Natural killer cell (primary cell): Measurements from ENCODE around the gene INS. TPM values are rescaled to one million over a fixed set of nuclear protein-coding genes. Genes with fewer than 3 reads are reported as not detected.

Experiments
- ATAC-seq, 3 donors: fragments of 150-1000 bp in 2 of 3; fragments of 200-7000 bp in 1 of 3; cut with Tn5 transposase; 1 replicate in 1 of 3; 2 replicates in 2 of 3; pipeline ENCODE4 v1.10.0; 2021; ENCODE audit warnings: mild to moderate bottlenecking in 2 of 3, moderate library complexity in 2 of 3
- DNase-seq, 2 donors: peaks; one replicate each; pipeline versions ENCODE4 v3.0.0 to v3.0.0-alpha.2; 2013 to 2021; ENCODE audit warnings: mixed read lengths in 1 of 2
- H3K27ac ChIP-seq: one replicate; pipeline ENCODE4 v1.5.1; 2013; ENCODE audit warnings: mild to moderate bottlenecking, low read length
- H3K27me3 ChIP-seq: one replicate; pipeline ENCODE4 v1.6.1; 2013; ENCODE audit warnings: low read length; ENCODE audit not compliant: control insufficient read depth, insufficient read depth
- H3K36me3 ChIP-seq: one replicate; pipeline ENCODE4 v1.6.1; 2013; ENCODE audit warnings: low read length; ENCODE audit not compliant: control insufficient read depth, insufficient read depth
- H3K4me1 ChIP-seq: one replicate; pipeline ENCODE4 v1.6.1; 2013; ENCODE audit warnings: low read length; ENCODE audit not compliant: control insufficient read depth, insufficient read depth
- H3K4me3 ChIP-seq: one replicate; pipeline ENCODE4 v1.5.1; 2013; ENCODE audit warnings: low read length
- H3K9me3 ChIP-seq: one replicate; pipeline ENCODE4 v1.6.1; 2013; ENCODE audit warnings: low read length; ENCODE audit not compliant: control insufficient read depth, insufficient read depth
- H3K27ac Mint-ChIP-seq, 2 donors: one replicate each; pipeline ENCODE4 v1.8.0; 2022; ENCODE audit warnings: mild to moderate bottlenecking in 2 of 2, mixed read lengths in 2 of 2, moderate library complexity in 1 of 2
- H3K27me3 Mint-ChIP-seq, 2 donors: one replicate each; pipeline ENCODE4 v1.8.0; 2022; ENCODE audit warnings: low read depth in 2 of 2, mixed read lengths in 2 of 2
- H3K36me3 Mint-ChIP-seq: one replicate; pipeline ENCODE4 v1.8.0; 2022; ENCODE audit warnings: mixed read lengths
- H3K4me1 Mint-ChIP-seq, 2 donors: one replicate each; pipeline ENCODE4 v1.8.0; 2022; ENCODE audit warnings: mixed read lengths in 2 of 2
- H3K4me3 Mint-ChIP-seq: one replicate; pipeline ENCODE4 v1.8.0; 2022; ENCODE audit warnings: mild to moderate bottlenecking, moderate library complexity, mixed read lengths
- H3K9me3 Mint-ChIP-seq, 2 donors: one replicate each; pipeline ENCODE4 v1.8.0; 2022; ENCODE audit warnings: mixed read lengths in 2 of 2
- WGBS: methylation state at CpG from one replicate; pipeline ENCODE4 v1.1.7; 2013; ENCODE audit warnings: missing lambda C conversion rate; ENCODE audit not compliant: insufficient coverage; 5-methylcytosine and 5-hydroxymethylcytosine counted together
- intact Hi-C: fragments of 100-400 bp; cut with micrococcal nuclease; formaldehyde crosslinking; loops from one replicate; pipeline ENCODE4 v1.14.2; 2022
- total RNA-seq, 4 donors: library from RNA; stranded (reverse); fragments of 120-200 nt in 1 of 4; gene quantifications; one replicate each; pipeline versions ENCODE4 v1.2.3 to v1.2.4, GENCODE V29; 2013 to 2022
- TF ChIP-seq, protein P1 (sequence below): fragments of 200-600 bp; IDR thresholded peaks from one replicate; pipeline ENCODE4 v1.8.0; 2022; ENCODE audit warnings: antibody characterized with exemption

The INS gene
- total RNA-seq, 3 donors from 2014 or later (not counting 1 experiment from before 2014, with no cell fraction given) = not detected

DNA sequence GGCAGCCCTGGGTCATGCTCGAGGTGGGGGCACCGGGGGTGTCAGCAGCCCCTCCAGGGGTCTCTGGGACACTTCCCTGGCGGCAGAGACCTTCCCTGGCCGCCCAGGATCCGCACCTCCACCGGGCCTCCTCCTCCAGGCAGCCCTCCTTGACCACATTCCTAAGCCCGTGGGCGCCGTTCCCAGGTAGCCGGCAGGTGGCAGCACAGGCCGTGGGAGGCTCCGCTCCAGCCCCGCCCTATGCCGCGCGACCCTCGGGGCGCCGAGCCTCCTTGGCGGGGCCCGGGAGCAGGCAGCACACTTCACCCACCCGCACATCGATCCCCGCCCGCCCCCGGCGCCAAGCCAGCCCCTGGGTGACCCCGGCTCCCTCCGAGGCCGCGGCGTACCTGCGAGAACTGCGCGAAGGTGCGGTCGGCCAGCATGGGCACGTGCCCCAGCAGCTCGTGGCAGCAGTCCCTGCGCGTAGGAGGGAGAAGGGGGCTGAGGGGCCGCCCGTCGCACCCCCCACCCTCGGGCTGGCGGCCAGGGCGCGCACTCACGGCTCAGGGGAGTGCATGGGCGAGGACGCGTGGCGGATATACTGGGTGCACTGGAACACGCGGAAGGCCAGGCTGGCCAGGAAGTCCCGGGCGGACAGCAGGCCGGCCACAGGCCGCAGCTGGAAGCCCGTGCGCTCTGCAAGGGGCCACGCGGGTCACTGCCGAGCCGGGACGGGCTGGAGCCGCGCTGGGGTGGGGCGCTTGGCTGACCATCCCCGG lies 5.3 kb upstream of the INS start:
- Histone ChIP-seq H3K27ac (no peak overlapping the region), H3K9me3 (no peaks in the 10 kb centered on the region), H3K27me3 (no peaks in the 10 kb centered on the region), H3K36me3 (no peaks in the 10 kb centered on the region), H3K4me1 (no peaks in the 10 kb centered on the region), H3K4me3 (no peak overlapping the region)
- TF ChIP-seq, protein P1, sequence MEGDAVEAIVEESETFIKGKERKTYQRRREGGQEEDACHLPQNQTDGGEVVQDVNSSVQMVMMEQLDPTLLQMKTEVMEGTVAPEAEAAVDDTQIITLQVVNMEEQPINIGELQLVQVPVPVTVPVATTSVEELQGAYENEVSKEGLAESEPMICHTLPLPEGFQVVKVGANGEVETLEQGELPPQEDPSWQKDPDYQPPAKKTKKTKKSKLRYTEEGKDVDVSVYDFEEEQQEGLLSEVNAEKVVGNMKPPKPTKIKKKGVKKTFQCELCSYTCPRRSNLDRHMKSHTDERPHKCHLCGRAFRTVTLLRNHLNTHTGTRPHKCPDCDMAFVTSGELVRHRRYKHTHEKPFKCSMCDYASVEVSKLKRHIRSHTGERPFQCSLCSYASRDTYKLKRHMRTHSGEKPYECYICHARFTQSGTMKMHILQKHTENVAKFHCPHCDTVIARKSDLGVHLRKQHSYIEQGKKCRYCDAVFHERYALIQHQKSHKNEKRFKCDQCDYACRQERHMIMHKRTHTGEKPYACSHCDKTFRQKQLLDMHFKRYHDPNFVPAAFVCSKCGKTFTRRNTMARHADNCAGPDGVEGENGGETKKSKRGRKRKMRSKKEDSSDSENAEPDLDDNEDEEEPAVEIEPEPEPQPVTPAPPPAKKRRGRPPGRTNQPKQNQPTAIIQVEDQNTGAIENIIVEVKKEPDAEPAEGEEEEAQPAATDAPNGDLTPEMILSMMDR = peak; percentile 52
- 16% methylated on average over 70 of the region's 70 CpGs for WGBS
- intact Hi-C loops = no loop called here
- Mint-ChIP-seq H3K36me3 (no peaks in the 10 kb centered on the region), H3K27me3 (peaks cover 0 to 3% of the 10 kb centered on the region in 2 donors), H3K4me3 (no peak overlapping the region), H3K27ac (no peak overlapping the region), H3K9me3 (no peaks in the 10 kb centered on the region), H3K4me1 (no peaks in the 10 kb centered on the region)
- ATAC-seq (peak; percentile 45 to 72 (median 63)), DNase-seq (peak; percentile 29 to 67)

DNA sequence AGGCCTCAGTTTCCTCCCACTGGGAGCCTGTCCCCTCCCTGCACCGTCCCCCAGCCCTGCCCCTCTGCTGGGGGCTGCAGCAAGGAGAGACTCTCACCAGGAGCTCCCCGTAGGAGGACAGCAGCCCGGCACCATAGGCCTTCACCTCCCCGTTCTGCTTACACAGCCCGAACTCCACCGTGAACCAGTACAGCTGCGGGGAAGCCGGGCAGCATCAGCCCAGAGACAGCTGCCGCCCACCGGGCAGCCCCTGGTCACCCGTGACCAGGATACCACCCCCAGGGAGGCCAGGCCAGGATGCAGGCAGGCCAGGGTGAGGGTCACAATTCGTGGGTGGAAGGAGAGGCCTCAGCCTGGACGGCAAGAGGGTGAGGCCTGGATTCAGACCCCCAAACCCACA lies 4.6 kb upstream of the INS start:
- no peak for ATAC-seq
- DNase-seq = no peak
- no peaks in the 10 kb centered on the region for H3K4me1 Mint-ChIP-seq
- Histone ChIP-seq H3K9me3 (no peaks in the 10 kb centered on the region), H3K36me3 (no peaks in the 10 kb centered on the region), H3K4me1 (no peaks in the 10 kb centered on the region), H3K27me3 (no peaks in the 10 kb centered on the region), H3K27ac (no peak overlapping the region), H3K4me3 (no peak overlapping the region)
- no peak overlapping the region for H3K4me3 Mint-ChIP-seq
- no peaks in the 10 kb centered on the region for H3K9me3 Mint-ChIP-seq
- H3K27ac Mint-ChIP-seq = no peak overlapping the region
- 85% methylated on average over 13 of the region's 13 CpGs for WGBS
- TF ChIP-seq, protein P1 = no peak
- intact Hi-C loops = no loop called here
- H3K27me3 Mint-ChIP-seq = peaks cover 0 to 3% of the 10 kb centered on the region in 2 donors
- no peaks in the 10 kb centered on the region for H3K36me3 Mint-ChIP-seq

DNA sequence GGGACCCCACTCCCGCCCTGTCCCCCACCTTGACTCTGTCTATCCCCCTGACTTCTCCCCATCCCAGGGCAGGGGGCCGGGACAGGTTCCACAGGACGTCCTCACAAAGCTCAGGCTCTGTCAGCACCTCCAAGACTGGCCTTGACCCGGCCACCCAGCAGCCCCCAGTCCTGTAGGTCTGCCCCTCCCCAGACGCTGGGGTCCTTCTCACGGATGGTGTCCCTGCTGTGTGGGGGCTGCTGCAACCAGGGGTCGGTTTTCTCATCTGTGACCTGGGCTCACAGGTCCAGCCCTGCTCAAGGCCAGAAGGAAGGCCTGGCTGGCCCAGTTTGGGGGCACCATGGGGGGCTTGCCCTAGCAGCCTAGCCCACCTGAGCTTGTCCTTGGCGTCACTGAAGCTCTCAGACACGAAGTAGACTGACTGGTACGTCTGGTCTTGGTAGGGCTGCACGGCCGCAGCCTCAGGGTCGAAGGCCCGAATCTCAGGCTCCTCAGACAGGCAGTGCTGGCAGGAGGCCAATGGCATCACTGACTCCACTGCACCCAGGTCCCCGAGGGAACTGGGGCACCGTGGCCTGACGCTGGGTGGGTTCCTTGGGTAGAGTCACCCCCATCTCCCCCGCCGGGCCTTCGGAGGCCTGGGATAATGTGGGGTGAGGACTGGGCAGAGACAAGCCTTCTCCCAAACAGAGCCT lies 4.0 kb upstream of the INS start:
- H3K27ac Mint-ChIP-seq = no peak overlapping the region
- Histone ChIP-seq H3K27ac (no peak overlapping the region), H3K4me1 (no peaks in the 10 kb centered on the region), H3K36me3 (no peaks in the 10 kb centered on the region), H3K9me3 (no peaks in the 10 kb centered on the region), H3K4me3 (no peak overlapping the region), H3K27me3 (no peaks in the 10 kb centered on the region)
- no peaks in the 10 kb centered on the region for H3K36me3 Mint-ChIP-seq
- intact Hi-C loops = no loop called here
- H3K4me3 Mint-ChIP-seq = no peak overlapping the region
- H3K4me1 Mint-ChIP-seq = no peaks in the 10 kb centered on the region
- H3K27me3 Mint-ChIP-seq = peaks cover 0 to 3% of the 10 kb centered on the region in 2 donors
- DNase-seq (no peak), ATAC-seq (no peak)
- 83% methylated on average over 20 of the region's 20 CpGs for WGBS
- TF ChIP-seq, protein P1 = no peak
- no peaks in the 10 kb centered on the region for H3K9me3 Mint-ChIP-seq
